Esophagus squamous epithelium (tissue), 4 donors: ENCODE measurements around the gene SYT1.

Source experiments
- POLR2A ChIP-seq, 4 donors: fragments of 450-650 bp; IDR thresholded peaks; one replicate each; pipeline ENCODE4 v1.6.1; 2017; ENCODE audit warnings: antibody characterized with exemption in 4 of 4, mild to moderate bottlenecking in 4 of 4, moderate library complexity in 3 of 4
- TF ChIP-seq, protein P1 (sequence below), 6 experiments: fragments of 450-650 bp in 4 of 6; fragments of 200-600 bp in 2 of 6; sonication (generic) in 2 of 6; IDR thresholded peaks; one replicate each; pipeline ENCODE4 v1.5.1; 2016 to 2019; ENCODE audit warnings: antibody characterized with exemption in 6 of 6, mild to moderate bottlenecking in 4 of 6, moderate library complexity in 4 of 6

DNA sequence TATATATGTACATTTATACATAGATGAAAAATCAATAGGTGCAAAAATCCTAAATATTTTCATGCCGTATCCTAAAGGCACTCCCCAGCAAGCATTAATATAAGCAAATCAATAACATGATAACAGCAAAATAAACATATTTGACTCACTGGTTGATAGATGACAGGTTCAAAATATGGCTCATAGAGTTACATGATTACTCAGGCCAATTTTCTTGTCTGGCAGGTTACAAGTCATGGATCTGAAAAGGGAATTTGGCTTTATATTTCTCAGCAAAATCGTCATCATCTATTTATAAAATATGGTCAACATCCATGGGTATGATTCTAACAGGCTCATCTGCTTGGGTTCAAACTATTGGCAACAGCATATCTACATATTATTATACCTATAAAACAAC is 34.9 kb upstream of the SYT1 start:
- TF ChIP-seq, protein P1, sequence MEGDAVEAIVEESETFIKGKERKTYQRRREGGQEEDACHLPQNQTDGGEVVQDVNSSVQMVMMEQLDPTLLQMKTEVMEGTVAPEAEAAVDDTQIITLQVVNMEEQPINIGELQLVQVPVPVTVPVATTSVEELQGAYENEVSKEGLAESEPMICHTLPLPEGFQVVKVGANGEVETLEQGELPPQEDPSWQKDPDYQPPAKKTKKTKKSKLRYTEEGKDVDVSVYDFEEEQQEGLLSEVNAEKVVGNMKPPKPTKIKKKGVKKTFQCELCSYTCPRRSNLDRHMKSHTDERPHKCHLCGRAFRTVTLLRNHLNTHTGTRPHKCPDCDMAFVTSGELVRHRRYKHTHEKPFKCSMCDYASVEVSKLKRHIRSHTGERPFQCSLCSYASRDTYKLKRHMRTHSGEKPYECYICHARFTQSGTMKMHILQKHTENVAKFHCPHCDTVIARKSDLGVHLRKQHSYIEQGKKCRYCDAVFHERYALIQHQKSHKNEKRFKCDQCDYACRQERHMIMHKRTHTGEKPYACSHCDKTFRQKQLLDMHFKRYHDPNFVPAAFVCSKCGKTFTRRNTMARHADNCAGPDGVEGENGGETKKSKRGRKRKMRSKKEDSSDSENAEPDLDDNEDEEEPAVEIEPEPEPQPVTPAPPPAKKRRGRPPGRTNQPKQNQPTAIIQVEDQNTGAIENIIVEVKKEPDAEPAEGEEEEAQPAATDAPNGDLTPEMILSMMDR (IDR thresholded peaks at IDR 0.05): no peak
- TF ChIP-seq POLR2A (IDR thresholded peaks at IDR 0.05): no peak
